ENCODE data around the gene LIMK1. TPM values are rescaled to one million over a fixed set of nuclear protein-coding genes. Genes with fewer than 3 reads are reported as not detected.

LIMK1 gene
- total and polyA plus RNA-seq, 2 of the 13 experiments (the other 11 are each of a cell fraction or from before 2014, with no cell fraction given): 8.9 to 18.8 TPM

GRCh38 chr7:74051629-74052410 is 31.8 kb upstream of the LIMK1 start (continued):
- TF ChIP-seq KMT2B (CRISPR knock-in tag; IDR thresholded peaks at IDR 0.05) (no peak), ZNF740 (CRISPR knock-in tag; IDR thresholded peaks at IDR 0.05) (no peak), ZNF329 (CRISPR knock-in tag; IDR thresholded peaks at IDR 0.05; ENCODE audit: low read depth) (no peak), ZNF354B (CRISPR knock-in tag; IDR thresholded peaks at IDR 0.05) (no peak), NKX3-1 (CRISPR knock-in tag; IDR thresholded peaks at IDR 0.05) (no peak), ZNF614 (CRISPR knock-in tag; IDR thresholded peaks at IDR 0.05; ENCODE audit: borderline replicate concordance) (peak; percentile 4; the same call in 1 of the 2 replicates), CENPX (CRISPR knock-in tag; IDR thresholded peaks at IDR 0.05) (no peak), ETS1 (CRISPR knock-in tag; IDR thresholded peaks at IDR 0.05) (no peak), NCOA1 (CRISPR knock-in tag; IDR thresholded peaks at IDR 0.05) (no peak), NCOA2 (CRISPR knock-in tag; IDR thresholded peaks at IDR 0.05) (no peak), STAG1 (CRISPR knock-in tag; IDR thresholded peaks at IDR 0.05) (peak; percentile 86), GFI1 (CRISPR knock-in tag; IDR thresholded peaks at IDR 0.05; ENCODE audit: borderline replicate concordance) (no peak), ZZZ3 (CRISPR knock-in tag; IDR thresholded peaks at IDR 0.05; ENCODE audit: borderline replicate concordance) (no peak), ZNF589 (CRISPR knock-in tag; conservative IDR thresholded peaks at IDR 0.05) (no peak), TERF1 (CRISPR knock-in tag; IDR thresholded peaks at IDR 0.05) (no peak), ZFP37 (CRISPR knock-in tag; IDR thresholded peaks at IDR 0.05; ENCODE audit: borderline replicate concordance) (no peak), CHCHD3 (CRISPR knock-in tag; IDR thresholded peaks at IDR 0.05) (no peak), GABPA (IDR thresholded peaks at IDR 0.05; ENCODE audit: low read depth, low read length) (no peak), GABPA (CRISPR knock-in tag; IDR thresholded peaks at IDR 0.05; ENCODE audit: low read depth) (no peak), SRSF9 (IDR thresholded peaks at IDR 0.05; ENCODE audit: borderline replicate concordance, insufficient read depth, low read depth, low read length, poor library complexity, severe bottlenecking) (no peak), POLR2A (IDR thresholded peaks at IDR 0.05; ENCODE audit: insufficient read depth in 1 of 2, low read depth in 2 of 2, low read length in 2 of 2) (no peak), RFXAP (CRISPR knock-in tag; IDR thresholded peaks at IDR 0.05; ENCODE audit: borderline replicate concordance) (no peak), E2F5 (CRISPR knock-in tag; conservative IDR thresholded peaks at IDR 0.05) (no peak), ZNF263 (CRISPR knock-in tag; IDR thresholded peaks at IDR 0.05) (peak; percentile 85), LBX2 (CRISPR knock-in tag; IDR thresholded peaks at IDR 0.05; ENCODE audit: borderline replicate concordance) (no peak), HNRNPL (IDR thresholded peaks at IDR 0.05; ENCODE audit: low read depth, low read length) (no peak)

All from HepG2 (cell line).